Measurements from ENCODE around the gene FAM110A. TPM values are rescaled to one million over a fixed set of nuclear protein-coding genes. Genes with fewer than 3 reads are reported as not detected.
A peak's percentile ranks its signal among the peaks of the same experiment; 100 is the strongest.

Gene FAM110A
- total and polyA plus RNA-seq, 2 donors (not counting 3 experiments of a cell fraction or from before 2014, with no cell fraction given), result 4.6 to 5.4 TPM

DNA sequence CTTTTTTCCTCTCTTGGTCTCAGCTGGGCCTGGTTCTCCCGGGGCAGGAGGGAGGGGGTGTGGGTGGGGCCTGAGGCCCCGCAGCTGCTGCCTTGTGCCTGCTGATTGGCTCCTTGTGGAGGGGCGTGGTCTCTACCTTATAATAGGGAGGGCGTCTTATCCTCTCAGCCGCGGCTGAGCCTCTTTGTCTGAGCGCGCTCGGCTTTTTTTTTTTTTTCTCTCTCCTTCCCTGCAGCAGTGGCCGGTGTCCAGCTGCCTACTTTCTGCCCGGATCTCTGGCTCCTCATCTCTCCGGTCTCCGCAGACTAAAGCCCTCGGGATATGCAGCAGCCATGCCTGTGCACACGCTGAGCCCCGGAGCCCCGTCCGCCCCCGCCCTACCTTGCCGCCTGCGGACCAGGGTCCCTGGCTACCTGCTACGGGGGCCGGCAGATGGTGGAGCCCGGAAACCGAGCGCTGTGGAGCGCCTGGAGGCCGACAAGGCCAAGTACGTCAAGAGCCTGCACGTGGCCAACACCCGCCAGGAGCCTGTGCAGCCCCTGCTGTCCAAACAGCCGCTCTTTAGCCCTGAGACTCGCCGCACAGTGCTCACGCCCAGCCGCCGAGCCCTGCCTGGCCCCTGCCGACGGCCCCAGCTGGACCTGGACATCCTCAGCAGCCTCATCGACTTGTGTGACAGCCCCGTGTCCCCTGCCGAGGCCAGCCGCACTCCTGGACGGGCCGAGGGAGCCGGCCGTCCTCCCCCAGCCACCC is 11.1 kb downstream of the FAM110A start:
- peak overlapping the region; percentile 30 for H3K4me2 ChIP-seq (ENCODE audit: insufficient read depth, low read length)
- CTCF ChIA-PET, result interaction anchor here (0.8 to 1.6 kb wide), 4 partner anchors 10 to 26 kb away, joined by 3 to 11 read pairs (median 6); partner anchors contain the start of gene FAM110A
- BruUV-seq (replicated peaks), result no TSS peak

More for the DNA sequence above, 11.1 kb downstream of the FAM110A start:
- Histone ChIP-seq H3K79me2 (ENCODE audit: control insufficient read depth, insufficient read depth, low read length) (peaks cover 35% of the 10 kb centered on the region), H3K27ac (ENCODE audit: insufficient read depth, low read depth, low read length) (no peak overlapping the region), H3K9me3 (replicated peaks; ENCODE audit: control insufficient read depth, insufficient read depth, low read length) (no peaks in the 10 kb centered on the region), H3K4me3 (replicated peaks in 1 of 3; ENCODE audit: insufficient read depth in 1 of 3, low read depth in 1 of 3, low read length in 3 of 3) (peak overlapping the region in 2 of 3 experiments; percentile 11 to 29), H2AFZ (ENCODE audit: low read depth, low read length) (peak overlapping the region; percentile 61), H3K9me1 (replicated peaks; ENCODE audit: control insufficient read depth, extremely low read depth, insufficient read depth, low read length) (no peaks in the 10 kb centered on the region), H3K27me3 (ENCODE audit: control insufficient read depth in 2 of 2, insufficient read depth in 2 of 2, low read length in 2 of 2) (no peaks in the 10 kb centered on the region), H3K9ac (replicated peaks; ENCODE audit: extremely low read depth, insufficient read depth, low read length) (no peak overlapping the region), H3K4me1 (ENCODE audit: control insufficient read depth, extremely low read depth, insufficient read depth, low read length) (peaks cover 28% of the 10 kb centered on the region), H4K20me1 (replicated peaks; ENCODE audit: control insufficient read depth, extremely low read depth, insufficient read depth, low read length) (no peaks in the 10 kb centered on the region), H3K36me3 (ENCODE audit: control insufficient read depth in 2 of 2, extremely low read depth in 1 of 2, insufficient read depth in 2 of 2, low read length in 2 of 2) (no peaks in the 10 kb centered on the region)
- TF ChIP-seq FOS (IDR thresholded peaks at IDR 0.05; ENCODE audit: borderline replicate concordance, insufficient read depth, low read length), result no peak
- TF ChIP-seq GATA2 (IDR thresholded peaks at IDR 0.05; ENCODE audit: insufficient read depth, insufficient read length, low read depth, low read length), result no peak
- no peak for TF ChIP-seq CTCF (IDR thresholded peaks at IDR 0.05; ENCODE audit: extremely low read depth in 1 of 2, insufficient read depth in 1 of 2, low read depth in 1 of 2, low read length in 2 of 2)
- no peak for TF ChIP-seq MAX (IDR thresholded peaks at IDR 0.05; ENCODE audit: insufficient read depth, insufficient read length)
- no peak for TF ChIP-seq JUN (IDR thresholded peaks at IDR 0.05; ENCODE audit: borderline replicate concordance, insufficient read depth, insufficient read length, low read depth)
- TF ChIP-seq POLR2AphosphoS5 (IDR thresholded peaks at IDR 0.05; ENCODE audit: insufficient read depth, low read depth, low read length), result no peak
- intact Hi-C loops (cut with micrococcal nuclease) (loop anchor here (1.0 to 5.0 kb wide), 3 partner anchors 11 to 38 kb away; partner anchors contain the start of gene FAM110A), dilution Hi-C loops (cut with MboI; ENCODE audit: extremely low pct_ligation_motif_present, low sequenced_read_pairs) (no loop called here)
- DNase-seq (ENCODE audit: low read depth, low spot score) (peak; percentile 88), FAIRE-seq (peak; percentile 88)
- POLR2A ChIA-PET, result interaction anchor here (0.6 to 0.7 kb wide), 2 partner anchors 313 to 906 kb away, joined by 3 to 8 read pairs; no protein-coding TSS in a partner anchor
